OCI-LY7 (cell line): ENCODE measurements around the gene TIMP3. TPM values are rescaled to one million over a fixed set of nuclear protein-coding genes. Genes with fewer than 3 reads are reported as not detected.

Experiments used
- BruUV-seq: library from RNA; stranded (reverse); fragments of 400-500 nt; replicated peaks from 2 replicates; lab custom pipeline; 2021; lab: Mats Ljungman, UMichigan
- CTCF ChIA-PET: fragments of 300-600 bp; sonication (Branson Sonifier 250); formaldehyde crosslinking; loops from one replicate; lab custom pipeline; 2022; ENCODE audit warnings: antibody characterized with exemption; ENCODE audit not compliant: unreplicated experiment; lab: Charles Lee
- POLR2A ChIA-PET: fragments of 300-600 bp; sonication (Branson Sonifier 250); formaldehyde crosslinking; loops from one replicate; lab custom pipeline; 2022; ENCODE audit warnings: antibody characterized with exemption; lab: Charles Lee
- DNase-seq: peaks from one replicate; pipeline ENCODE4 v3.0.0-alpha.2; 2015; ENCODE audit warnings: low spot score
- H2AFZ ChIP-seq: fragments of 200-600 bp; sonication (generic), shearing (Covaris generic); 2 replicates; pipeline ENCODE4 v1.6.1; 2014; ENCODE audit warnings: mild to moderate bottlenecking, antibody characterized with exemption, low read length, moderate library complexity
- H3K27ac ChIP-seq: fragments of 200-600 bp; sonication (generic); 2 replicates; pipeline ENCODE4 v1.5.1; 2014; ENCODE audit warnings: mixed run types, low read depth, mild to moderate bottlenecking, moderate library complexity, low read length, inconsistent platforms; ENCODE audit not compliant: poor library complexity, severe bottlenecking
- H3K36me3 ChIP-seq: fragments of 200-600 bp; sonication (generic); 2 replicates; pipeline ENCODE4 v1.6.1; 2014; ENCODE audit warnings: mild to moderate bottlenecking, antibody characterized with exemption, low read length, moderate library complexity, mixed read lengths; ENCODE audit not compliant: insufficient read depth
- H3K4me1 ChIP-seq: fragments of 200-600 bp; sonication (generic); 2 replicates; pipeline ENCODE4 v1.5.1; 2014; ENCODE audit warnings: mild to moderate bottlenecking, low read length; ENCODE audit not compliant: insufficient read depth, poor library complexity, severe bottlenecking
- H3K4me2 ChIP-seq: fragments of 200-600 bp; sonication (generic); 2 replicates; pipeline ENCODE4 v1.6.1; 2014; ENCODE audit warnings: mild to moderate bottlenecking, low read length
- H3K4me3 ChIP-seq: fragments of 200-600 bp; sonication (generic); 2 replicates; pipeline ENCODE4 v1.5.1; 2014; ENCODE audit warnings: mild to moderate bottlenecking, low read depth, low read length; ENCODE audit not compliant: poor library complexity, severe bottlenecking
- H3K79me2 ChIP-seq: fragments of 200-600 bp; sonication (generic); 2 replicates; pipeline ENCODE4 v1.6.1; 2016; ENCODE audit warnings: low read depth, mild to moderate bottlenecking, low read length, moderate library complexity, mixed read lengths; ENCODE audit not compliant: insufficient read depth
- H3K9me2 ChIP-seq: fragments of 200-600 bp; sonication (generic); 2 replicates; pipeline ENCODE4 v1.6.1; 2016; ENCODE audit warnings: mild to moderate bottlenecking, low read length, mixed read lengths; ENCODE audit not compliant: insufficient read depth
- H3K9me3 ChIP-seq: fragments of 200-600 bp; sonication (generic); 2 replicates; pipeline ENCODE4 v1.6.1; 2014; ENCODE audit warnings: mild to moderate bottlenecking, mixed run types, low read length, mixed read lengths
- H4K20me1 ChIP-seq: fragments of 200-600 bp; sonication (generic); 2 replicates; pipeline ENCODE4 v1.6.1; 2014; ENCODE audit warnings: mild to moderate bottlenecking, antibody characterized with exemption, low read length, moderate library complexity, mixed read lengths; ENCODE audit not compliant: insufficient read depth
- EZH2phosphoT487 ChIP-seq: fragments of 200-600 bp; sonication (generic); IDR thresholded peaks from 2 replicates; pipeline ENCODE4 v1.6.1; 2018; ENCODE audit warnings: low read depth, borderline replicate concordance, mild to moderate bottlenecking, mixed run types, antibody characterized with exemption, low read length, moderate library complexity, mixed read lengths
- intact Hi-C: fragments of 100-400 bp; cut with micrococcal nuclease; formaldehyde crosslinking; loops from one replicate; pipeline ENCODE4 v1.10.0; 2022; ENCODE audit not compliant: unreplicated experiment
- total RNA-seq, 2 experiments: library from RNA; depleted of rRNA in 1 of 2; stranded (reverse); fragments of >200 nt in 1 of 2; shearing (Covaris generic) in 1 of 2; gene quantifications; 2 replicates each; pipeline ENCODE4 v1.2.3, GENCODE V29; 2014 to 2022
- TF ChIP-seq, protein P1 (sequence below): fragments of 200-600 bp; sonication (generic); conservative IDR thresholded peaks from 2 replicates; pipeline ENCODE4 v1.5.1; 2014; ENCODE audit warnings: mild to moderate bottlenecking, antibody characterized with exemption, low read length, moderate library complexity, mixed read lengths

Gene TIMP3
- total RNA-seq, 2 experiments from 2014 or later = not detected

GRCh38 chr22:32910429-32910772 is 108.9 kb downstream of the TIMP3 start:
- no peaks in the 10 kb centered on the region for H3K9me2 ChIP-seq
- POLR2A ChIA-PET = no interaction called here

GRCh38 chr22:32911503-32911902 is 110.0 kb downstream of the TIMP3 start:
- intact Hi-C loops = no loop called here
- Histone ChIP-seq H3K36me3 (no peaks in the 10 kb centered on the region), H3K27ac (no peak overlapping the region), H3K4me1 (no peaks in the 10 kb centered on the region), H3K4me2 (no peak overlapping the region), H3K9me2 (no peaks in the 10 kb centered on the region), H3K79me2 (no peaks in the 10 kb centered on the region), H3K9me3 (no peaks in the 10 kb centered on the region), H3K4me3 (no peak overlapping the region), H2AFZ (no peak overlapping the region), H4K20me1 (no peaks in the 10 kb centered on the region)
- no TSS peak for BruUV-seq
- CTCF ChIA-PET = no interaction called here
- no peak for DNase-seq
- POLR2A ChIA-PET = interaction anchor here (0.5 kb wide), 2 partner anchors 23 to 81 kb away, joined by 3 to 9 read pairs; no protein-coding TSS in a partner anchor
- no peak for TF ChIP-seq EZH2phosphoT487
- TF ChIP-seq, protein P1, sequence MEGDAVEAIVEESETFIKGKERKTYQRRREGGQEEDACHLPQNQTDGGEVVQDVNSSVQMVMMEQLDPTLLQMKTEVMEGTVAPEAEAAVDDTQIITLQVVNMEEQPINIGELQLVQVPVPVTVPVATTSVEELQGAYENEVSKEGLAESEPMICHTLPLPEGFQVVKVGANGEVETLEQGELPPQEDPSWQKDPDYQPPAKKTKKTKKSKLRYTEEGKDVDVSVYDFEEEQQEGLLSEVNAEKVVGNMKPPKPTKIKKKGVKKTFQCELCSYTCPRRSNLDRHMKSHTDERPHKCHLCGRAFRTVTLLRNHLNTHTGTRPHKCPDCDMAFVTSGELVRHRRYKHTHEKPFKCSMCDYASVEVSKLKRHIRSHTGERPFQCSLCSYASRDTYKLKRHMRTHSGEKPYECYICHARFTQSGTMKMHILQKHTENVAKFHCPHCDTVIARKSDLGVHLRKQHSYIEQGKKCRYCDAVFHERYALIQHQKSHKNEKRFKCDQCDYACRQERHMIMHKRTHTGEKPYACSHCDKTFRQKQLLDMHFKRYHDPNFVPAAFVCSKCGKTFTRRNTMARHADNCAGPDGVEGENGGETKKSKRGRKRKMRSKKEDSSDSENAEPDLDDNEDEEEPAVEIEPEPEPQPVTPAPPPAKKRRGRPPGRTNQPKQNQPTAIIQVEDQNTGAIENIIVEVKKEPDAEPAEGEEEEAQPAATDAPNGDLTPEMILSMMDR = no peak

More at GRCh38 chr22:32910429-32910772, 108.9 kb downstream of the TIMP3 start:
- BruUV-seq = no TSS peak
- no peak for TF ChIP-seq EZH2phosphoT487
- TF ChIP-seq, protein P1 = no peak
- no peak for DNase-seq
- intact Hi-C loops = no loop called here
- Histone ChIP-seq H2AFZ (no peak overlapping the region), H3K4me2 (no peak overlapping the region), H3K36me3 (no peaks in the 10 kb centered on the region), H4K20me1 (no peaks in the 10 kb centered on the region), H3K79me2 (no peaks in the 10 kb centered on the region), H3K4me1 (no peaks in the 10 kb centered on the region), H3K9me3 (no peaks in the 10 kb centered on the region), H3K27ac (no peak overlapping the region), H3K4me3 (no peak overlapping the region)
- CTCF ChIA-PET = no interaction called here
